Subcutaneous abdominal adipose tissue (tissue), 5 donors: ENCODE measurements around the gene CDKN1C.

Experiments used
- H3K27ac ChIP-seq: one replicate; pipeline ENCODE4 v1.7.0; 2013; ENCODE audit warnings: low read depth, mild to moderate bottlenecking, inconsistent platforms, low read length, moderate library complexity
- H3K27me3 ChIP-seq, 5 donors: one replicate each; pipeline ENCODE4 v1.7.0; 2013; ENCODE audit warnings: low read length in 5 of 5, inconsistent platforms in 1 of 5; ENCODE audit not compliant: control insufficient read depth in 5 of 5, insufficient read depth in 4 of 5
- H3K36me3 ChIP-seq, 5 donors: one replicate each; pipeline ENCODE4 v1.7.0; 2013; ENCODE audit warnings: low read length in 5 of 5; ENCODE audit not compliant: control insufficient read depth in 5 of 5, insufficient read depth in 5 of 5
- H3K4me1 ChIP-seq, 5 donors: one replicate each; pipeline ENCODE4 v1.7.0; 2013; ENCODE audit warnings: low read length in 5 of 5, mild to moderate bottlenecking in 3 of 5, moderate library complexity in 1 of 5; ENCODE audit not compliant: control insufficient read depth in 5 of 5, insufficient read depth in 5 of 5
- H3K4me3 ChIP-seq, 5 donors: one replicate each; pipeline ENCODE4 v1.7.0; 2013; ENCODE audit warnings: low read length in 5 of 5, low read depth in 1 of 5
- H3K9ac ChIP-seq, 5 donors: one replicate each; pipeline ENCODE4 v1.7.0; 2013; ENCODE audit warnings: low read length in 5 of 5, mild to moderate bottlenecking in 4 of 5, moderate library complexity in 3 of 5
- H3K9me3 ChIP-seq, 5 donors: one replicate each; pipeline ENCODE4 v1.7.0; 2013; ENCODE audit warnings: low read length in 5 of 5; ENCODE audit not compliant: control insufficient read depth in 5 of 5
- donor health status: healthy.
- donor health status: healthy.
- donor health status: healthy.
- donor health status: healthy.
- donor health status: healthy.

Gene CDKN1C

DNA sequence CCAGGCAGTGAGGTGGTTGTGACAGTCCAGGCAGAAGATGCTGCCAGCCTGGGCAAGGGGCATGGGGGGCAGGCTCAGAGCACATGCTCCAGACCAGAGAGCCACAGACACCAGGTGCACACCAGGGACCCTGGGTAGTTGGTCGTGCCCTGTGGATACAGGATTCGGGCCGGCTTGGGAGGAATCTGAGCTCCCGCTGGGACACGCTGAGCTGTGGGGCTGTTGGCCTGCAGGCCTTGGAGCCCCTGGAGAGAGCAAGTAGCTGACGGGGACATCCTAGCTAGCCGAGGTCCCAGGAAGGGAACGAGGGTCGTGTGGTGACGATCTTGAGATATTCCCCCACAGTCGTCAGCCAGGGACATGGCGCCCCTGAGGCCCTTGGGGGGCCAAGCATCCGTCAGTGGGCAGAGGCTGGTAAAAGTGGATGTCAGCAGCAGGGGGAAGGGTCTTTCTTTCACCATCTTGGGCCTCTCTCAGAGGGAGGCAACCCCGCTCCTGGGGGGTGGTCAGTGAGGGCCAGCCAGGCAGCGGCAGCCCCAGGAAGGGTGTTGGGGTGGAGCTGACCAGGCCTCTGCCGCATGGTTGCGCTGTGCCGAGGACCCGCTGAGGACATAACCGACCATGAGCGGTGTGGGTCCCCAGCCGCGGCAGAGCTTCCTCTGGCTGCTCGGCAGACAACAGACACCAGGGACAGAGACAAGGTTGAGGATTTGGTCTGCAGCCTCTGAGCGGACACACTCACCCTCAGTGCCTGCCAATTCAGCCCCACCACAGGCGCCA lies 44.0 kb downstream of the CDKN1C start:
- Histone ChIP-seq H3K9me3 (no peaks in the 10 kb centered on the region), H3K27ac (no peak overlapping the region), H3K36me3 (no peaks in the 10 kb centered on the region), H3K27me3 (no peaks in the 10 kb centered on the region), H3K4me1 (peaks cover 0 to 24% (median 12%) of the 10 kb centered on the region in 5 donors), H3K4me3 (no peak overlapping the region), H3K9ac (no peak overlapping the region)

DNA sequence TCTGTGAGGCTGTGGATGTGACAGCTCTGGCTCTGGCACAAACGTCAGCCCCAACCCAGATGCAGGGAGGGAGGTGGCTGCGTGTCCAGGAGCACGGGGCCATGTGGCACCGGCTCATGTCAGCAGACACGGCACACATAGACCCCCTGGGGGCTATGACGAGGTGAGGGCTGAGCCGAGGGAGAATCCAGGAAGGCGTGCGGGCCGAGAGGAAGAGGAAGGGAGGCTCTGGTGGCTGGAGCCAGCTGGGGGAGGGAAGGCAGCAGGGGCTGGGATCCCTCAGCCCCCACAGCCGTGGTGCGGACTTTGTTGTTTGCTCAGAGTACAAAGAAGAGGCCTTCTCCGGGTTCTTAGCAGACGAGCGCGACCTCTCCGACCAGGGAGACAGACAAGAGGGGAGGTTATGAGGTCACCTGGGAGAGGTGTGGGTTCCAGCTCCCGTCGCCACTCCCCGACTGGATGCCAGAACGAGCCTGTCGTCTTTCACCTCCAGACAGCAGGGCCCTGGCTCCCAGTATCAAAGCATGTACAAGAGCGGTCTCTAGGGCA lies 46.1 kb downstream of the CDKN1C start:
- no peaks in the 10 kb centered on the region for H3K9me3 ChIP-seq
- H3K9ac ChIP-seq: no peak overlapping the region
- H3K4me3 ChIP-seq: no peak overlapping the region
- no peak overlapping the region for H3K27ac ChIP-seq
- H3K4me1 ChIP-seq: peaks cover 0 to 29% (median 18%) of the 10 kb centered on the region in 5 donors
- H3K27me3 ChIP-seq: no peaks in the 10 kb centered on the region
- no peaks in the 10 kb centered on the region for H3K36me3 ChIP-seq

DNA sequence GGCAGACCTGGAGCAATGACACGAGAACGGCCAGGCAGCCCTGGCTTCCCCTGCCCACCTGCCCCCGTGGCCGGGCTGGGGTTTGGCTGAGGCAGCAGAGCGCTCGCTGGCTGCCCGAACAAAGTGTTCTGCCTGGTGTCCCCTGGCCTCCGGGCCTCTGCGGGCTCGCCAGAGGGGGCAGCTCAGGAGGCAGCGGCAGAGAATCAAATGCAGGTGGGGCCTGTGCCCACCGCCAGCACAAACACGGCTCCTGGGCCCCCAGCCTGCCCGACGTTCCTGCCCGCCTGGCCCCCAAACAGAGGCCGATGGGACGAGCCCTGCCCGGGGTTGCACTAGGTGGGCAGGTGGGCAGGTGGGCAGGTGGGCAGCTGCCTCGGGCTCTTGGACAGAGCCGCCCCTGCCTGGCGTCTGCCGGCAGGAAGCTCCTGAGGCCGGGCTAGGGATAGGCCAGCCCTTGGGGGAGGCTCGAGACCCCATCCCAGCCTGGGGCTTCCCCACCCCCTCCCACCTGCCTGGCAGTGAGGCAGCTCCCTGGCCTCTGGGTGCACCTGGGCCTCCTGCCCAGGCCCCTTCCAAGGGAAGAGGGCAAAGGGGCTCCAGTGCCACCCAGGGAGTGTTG lies 46.8 kb downstream of the CDKN1C start:
- Histone ChIP-seq H3K9me3 (no peaks in the 10 kb centered on the region), H3K4me1 (peaks cover 0 to 31% (median 19%) of the 10 kb centered on the region in 5 donors), H3K36me3 (no peaks in the 10 kb centered on the region), H3K27ac (no peak overlapping the region), H3K27me3 (no peaks in the 10 kb centered on the region), H3K9ac (no peak overlapping the region), H3K4me3 (no peak overlapping the region)

DNA sequence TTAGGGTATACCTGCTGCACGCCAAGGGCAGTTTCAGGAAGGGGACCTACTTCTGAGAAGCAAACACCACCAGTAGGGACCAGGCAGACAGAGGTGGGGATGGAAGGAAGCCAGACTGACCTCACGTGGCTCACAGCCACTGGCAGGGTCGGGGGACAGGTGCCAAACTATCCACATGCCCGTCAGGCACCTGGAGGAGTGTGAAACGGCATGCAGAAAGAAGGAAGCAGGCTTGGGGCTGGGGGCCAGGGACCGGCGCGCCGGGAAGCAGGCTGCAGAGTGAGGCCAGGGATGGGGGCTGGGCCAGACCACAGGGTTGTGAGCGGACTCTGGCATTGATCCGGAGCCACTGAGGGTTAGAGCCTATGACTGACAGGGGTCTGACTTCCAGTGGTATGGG lies 47.5 kb downstream of the CDKN1C start:
- Histone ChIP-seq H3K9me3 (no peaks in the 10 kb centered on the region), H3K27me3 (no peaks in the 10 kb centered on the region), H3K9ac (no peak overlapping the region), H3K27ac (no peak overlapping the region), H3K36me3 (no peaks in the 10 kb centered on the region), H3K4me3 (no peak overlapping the region), H3K4me1 (peaks cover 0 to 31% (median 19%) of the 10 kb centered on the region in 5 donors)

DNA sequence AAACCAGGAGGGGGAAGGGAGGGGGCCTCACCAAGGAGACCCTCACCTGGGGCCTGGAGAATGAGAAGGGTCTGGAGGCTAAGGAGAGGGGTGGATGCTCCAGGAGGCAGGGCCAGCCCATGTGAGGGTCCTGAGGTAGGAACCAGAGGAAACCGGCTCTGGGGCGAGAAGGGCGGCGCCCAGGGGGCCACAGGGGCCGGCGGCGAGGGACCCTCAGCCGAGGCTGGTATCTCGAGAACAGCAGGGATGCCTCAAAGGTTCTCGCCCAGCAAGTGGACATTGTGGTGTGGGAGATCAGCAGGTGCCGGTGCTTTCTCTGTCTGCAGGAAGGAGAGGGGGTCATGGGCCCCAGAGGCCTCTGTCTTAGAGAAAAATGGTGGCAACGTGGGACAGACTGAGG lies 47.9 kb downstream of the CDKN1C start:
- Histone ChIP-seq H3K27ac (no peak overlapping the region), H3K36me3 (no peaks in the 10 kb centered on the region), H3K4me3 (no peak overlapping the region), H3K27me3 (no peaks in the 10 kb centered on the region), H3K9ac (no peak overlapping the region), H3K9me3 (no peaks in the 10 kb centered on the region), H3K4me1 (peaks cover 0 to 31% (median 19%) of the 10 kb centered on the region in 5 donors)

DNA sequence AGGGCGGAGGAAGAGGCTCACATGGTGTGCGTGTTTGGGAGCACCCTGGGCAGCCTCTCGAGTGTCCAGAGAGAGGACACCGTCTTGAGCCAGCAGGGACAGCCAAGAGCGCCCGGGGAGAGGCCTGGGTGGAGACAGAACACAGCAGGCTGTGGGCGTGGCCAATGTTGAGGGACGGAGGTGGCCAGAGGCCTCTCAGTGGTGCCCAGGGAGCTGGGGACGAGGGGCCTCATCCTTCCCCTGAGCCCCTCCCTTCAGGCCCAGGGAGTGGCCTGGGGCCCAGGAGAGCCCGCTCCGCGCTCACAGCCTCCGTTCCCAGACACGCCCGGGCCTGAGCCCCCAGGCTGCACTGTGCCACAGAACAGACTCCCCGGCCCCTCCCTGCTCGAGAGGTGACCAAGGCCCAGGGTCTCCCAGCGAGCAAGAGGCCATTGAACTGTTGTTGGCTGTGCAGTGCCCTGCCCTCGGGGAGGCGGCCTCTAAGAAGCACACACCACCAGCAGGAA lies 48.4 kb downstream of the CDKN1C start:
- Histone ChIP-seq H3K4me1 (peaks cover 0 to 31% (median 19%) of the 10 kb centered on the region in 5 donors), H3K36me3 (no peaks in the 10 kb centered on the region), H3K9me3 (no peaks in the 10 kb centered on the region), H3K27ac (no peak overlapping the region), H3K9ac (peak overlapping the region in 1 of 5 donors; percentile 27), H3K4me3 (peak overlapping the region in 3 of 5 donors; percentile 6 to 35 (median 8)), H3K27me3 (no peaks in the 10 kb centered on the region)

DNA sequence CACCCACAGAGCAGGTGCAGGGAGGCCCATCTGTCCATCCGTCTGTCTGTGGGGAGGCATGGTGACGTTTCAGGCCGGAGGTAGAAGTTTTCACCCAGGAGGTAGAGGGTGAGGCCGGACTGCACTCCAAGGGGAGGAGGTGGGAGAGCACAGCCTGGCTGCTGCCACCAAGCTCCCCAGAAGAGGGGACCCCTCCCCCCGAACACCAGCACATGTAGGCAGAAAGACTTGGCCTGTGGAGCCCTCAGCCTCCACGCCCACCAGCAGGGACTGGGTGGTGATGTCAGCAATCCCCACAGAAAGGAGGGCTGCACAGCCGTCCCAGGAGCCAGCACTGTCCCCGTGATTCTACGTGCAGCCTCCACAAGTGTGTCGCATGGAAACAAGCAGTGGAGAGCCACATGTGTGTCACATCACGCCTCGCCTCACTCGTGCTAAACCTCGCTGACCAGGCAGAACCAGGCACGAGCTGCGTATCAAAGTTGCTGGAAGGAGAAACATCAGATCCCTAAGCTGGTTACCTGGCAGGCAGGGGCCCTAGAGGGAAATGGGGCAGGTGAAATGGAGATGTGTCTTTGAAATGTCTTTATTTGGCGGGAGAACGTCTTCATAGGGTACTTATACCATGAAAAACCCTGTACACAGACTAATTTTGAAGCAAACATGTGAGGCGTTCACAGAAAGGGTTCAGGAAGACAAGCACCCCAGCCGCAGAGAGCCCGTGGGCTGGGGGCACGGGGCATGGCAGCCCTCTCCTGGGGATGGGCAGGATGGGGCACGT lies 49.1 kb downstream of the CDKN1C start:
- peak overlapping the region in 2 of 5 donors; percentile 6 to 8 for H3K4me3 ChIP-seq
- H3K9ac ChIP-seq: peak overlapping the region in 1 of 5 donors; percentile 41
- no peaks in the 10 kb centered on the region for H3K9me3 ChIP-seq
- H3K36me3 ChIP-seq: no peaks in the 10 kb centered on the region
- H3K27me3 ChIP-seq: no peaks in the 10 kb centered on the region
- H3K4me1 ChIP-seq: peaks cover 0 to 31% (median 19%) of the 10 kb centered on the region in 5 donors
- H3K27ac ChIP-seq: no peak overlapping the region

DNA sequence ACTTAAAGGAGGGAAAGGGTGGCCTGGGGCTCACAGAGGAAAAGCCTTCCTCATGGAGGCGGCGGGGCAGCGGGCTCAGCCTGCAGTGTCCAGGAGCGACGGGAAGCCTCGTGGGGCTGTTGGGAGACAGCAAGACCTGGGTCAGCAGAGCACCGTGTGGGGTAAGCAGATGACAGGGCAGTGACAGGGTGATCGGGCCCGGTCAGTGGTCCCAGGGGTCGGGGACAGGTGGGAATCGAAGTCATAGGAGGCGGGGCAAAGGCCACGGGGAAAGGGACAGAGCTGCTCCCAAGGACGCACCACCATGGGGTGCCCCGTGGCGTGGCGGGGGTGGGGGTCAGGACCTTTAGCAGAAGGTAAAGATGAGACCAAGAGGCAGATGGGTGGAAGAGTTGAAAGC lies 49.8 kb downstream of the CDKN1C start:
- no peak overlapping the region for H3K27ac ChIP-seq
- H3K4me3 ChIP-seq: no peak overlapping the region
- no peak overlapping the region for H3K9ac ChIP-seq
- no peaks in the 10 kb centered on the region for H3K27me3 ChIP-seq
- no peaks in the 10 kb centered on the region for H3K36me3 ChIP-seq
- no peaks in the 10 kb centered on the region for H3K9me3 ChIP-seq
- H3K4me1 ChIP-seq: peaks cover 0 to 32% (median 19%) of the 10 kb centered on the region in 5 donors

DNA sequence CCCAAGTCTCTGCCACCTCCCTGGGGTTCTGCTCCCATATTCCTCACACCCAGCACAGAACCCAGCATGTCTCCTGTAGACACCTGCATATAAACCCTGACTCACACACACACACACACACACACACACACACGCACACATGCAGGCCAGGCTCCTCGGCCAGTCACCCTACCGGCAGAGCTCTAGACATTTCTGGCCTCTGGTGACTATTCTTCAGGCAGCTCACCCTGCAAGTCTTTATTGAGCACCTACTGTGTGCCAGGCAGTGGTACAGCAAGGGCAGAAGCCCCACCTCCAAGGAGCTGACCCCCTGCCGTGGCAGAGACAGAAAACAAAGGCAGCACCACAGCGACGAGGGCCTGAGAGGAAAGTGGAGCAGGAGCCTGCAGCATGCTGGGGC lies 50.3 kb downstream of the CDKN1C start:
- H3K4me3 ChIP-seq: no peak overlapping the region
- H3K36me3 ChIP-seq: no peaks in the 10 kb centered on the region
- H3K9ac ChIP-seq: no peak overlapping the region
- H3K27me3 ChIP-seq: no peaks in the 10 kb centered on the region
- no peak overlapping the region for H3K27ac ChIP-seq
- H3K9me3 ChIP-seq: no peaks in the 10 kb centered on the region
- peaks cover 0 to 37% (median 19%) of the 10 kb centered on the region in 5 donors for H3K4me1 ChIP-seq
